SK-N-SH treated with all-trans-retinoic acid at 6 μM for 48 hours (cell line): ENCODE measurements around the gene ZC3H13.

Source experiments
- GLIS3 ChIP-seq: fragments of 250-450 bp; sonication (Bioruptor Pico); IDR thresholded peaks from 2 replicates; pipeline ENCODE4 v1.5.0; 2020; ENCODE audit warnings: mild to moderate bottlenecking, moderate library complexity
- ISL1 ChIP-seq: fragments of 250-450 bp; sonication (Bioruptor Pico); IDR thresholded peaks from 2 replicates; pipeline ENCODE4 v2.1.2; 2022; ENCODE audit warnings: mild to moderate bottlenecking, moderate library complexity

- TF ChIP-seq GLIS3 (CRISPR knock-in tag) (no peak), ISL1 (no peak)
Measured at GRCh38 chr13:45953082-45953481, 99.5 kb downstream of the ZC3H13 start.
